ENCODE data around the gene OR2C1.

OR2C1 gene

DNA sequence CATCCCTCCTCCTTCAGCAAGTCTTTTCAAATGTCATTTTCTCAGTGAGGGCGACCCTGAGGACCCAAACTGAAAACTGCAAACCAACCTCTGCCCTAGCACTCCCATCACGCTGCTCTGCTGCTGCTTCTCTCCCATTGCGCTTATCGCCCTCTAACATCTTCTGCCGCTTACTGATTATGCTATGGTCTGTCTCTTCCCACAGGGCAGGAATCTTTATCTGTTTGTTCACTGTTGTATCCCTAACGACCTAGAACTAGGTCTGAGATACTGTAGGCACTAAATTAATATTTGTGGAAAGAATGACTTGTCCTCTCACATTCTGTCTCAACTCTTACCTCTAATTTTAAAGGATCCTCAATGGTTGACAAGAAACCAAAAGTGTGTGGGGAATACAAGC lies 32.6 kb downstream of the OR2C1 start:
- no peak overlapping the region for H3K27ac ChIP-seq
- no peak overlapping the region for H3K4me3 ChIP-seq
- TF ChIP-seq, protein P1, sequence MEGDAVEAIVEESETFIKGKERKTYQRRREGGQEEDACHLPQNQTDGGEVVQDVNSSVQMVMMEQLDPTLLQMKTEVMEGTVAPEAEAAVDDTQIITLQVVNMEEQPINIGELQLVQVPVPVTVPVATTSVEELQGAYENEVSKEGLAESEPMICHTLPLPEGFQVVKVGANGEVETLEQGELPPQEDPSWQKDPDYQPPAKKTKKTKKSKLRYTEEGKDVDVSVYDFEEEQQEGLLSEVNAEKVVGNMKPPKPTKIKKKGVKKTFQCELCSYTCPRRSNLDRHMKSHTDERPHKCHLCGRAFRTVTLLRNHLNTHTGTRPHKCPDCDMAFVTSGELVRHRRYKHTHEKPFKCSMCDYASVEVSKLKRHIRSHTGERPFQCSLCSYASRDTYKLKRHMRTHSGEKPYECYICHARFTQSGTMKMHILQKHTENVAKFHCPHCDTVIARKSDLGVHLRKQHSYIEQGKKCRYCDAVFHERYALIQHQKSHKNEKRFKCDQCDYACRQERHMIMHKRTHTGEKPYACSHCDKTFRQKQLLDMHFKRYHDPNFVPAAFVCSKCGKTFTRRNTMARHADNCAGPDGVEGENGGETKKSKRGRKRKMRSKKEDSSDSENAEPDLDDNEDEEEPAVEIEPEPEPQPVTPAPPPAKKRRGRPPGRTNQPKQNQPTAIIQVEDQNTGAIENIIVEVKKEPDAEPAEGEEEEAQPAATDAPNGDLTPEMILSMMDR (IDR thresholded peaks at IDR 0.05): no peak
- DNase-seq (ENCODE audit: low spot score): no peak

DNA sequence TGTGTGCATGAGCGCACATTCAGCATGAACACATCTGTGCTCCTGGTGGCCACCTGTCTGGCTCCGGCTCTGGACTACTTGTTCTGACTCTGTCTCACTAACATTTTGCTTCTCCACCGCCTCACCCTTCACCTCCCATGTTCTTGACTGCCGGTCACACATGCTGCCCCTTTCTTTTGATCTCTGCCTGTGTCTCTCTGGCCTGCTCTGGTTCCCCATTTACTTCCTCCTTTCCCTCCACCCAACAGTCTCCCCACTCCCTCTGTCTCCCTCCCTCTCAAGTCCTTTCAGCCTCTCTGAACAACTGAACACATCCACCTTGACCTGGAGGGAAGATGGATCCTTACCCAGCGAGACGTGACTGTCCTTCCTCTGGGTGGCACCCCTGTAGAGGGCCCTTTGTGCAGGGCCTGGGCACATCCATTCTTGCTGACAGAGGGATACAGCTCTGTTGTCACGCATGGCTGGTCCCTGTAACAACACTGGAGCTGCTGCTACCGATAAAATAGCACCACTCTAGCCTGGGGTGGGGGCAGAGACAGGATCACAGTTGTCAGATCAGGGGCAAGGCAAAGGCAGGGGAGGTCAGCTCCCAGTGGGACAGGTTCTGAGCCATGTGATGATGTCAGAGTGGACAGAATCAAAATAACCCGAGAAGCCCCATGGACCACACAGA lies 34.1 kb downstream of the OR2C1 start:
- no peak overlapping the region for H3K27ac ChIP-seq
- H3K4me3 ChIP-seq: peak overlapping the region; percentile 13
- TF ChIP-seq, protein P1 (IDR thresholded peaks at IDR 0.05): no peak
- no peak for DNase-seq (ENCODE audit: low spot score)

DNA sequence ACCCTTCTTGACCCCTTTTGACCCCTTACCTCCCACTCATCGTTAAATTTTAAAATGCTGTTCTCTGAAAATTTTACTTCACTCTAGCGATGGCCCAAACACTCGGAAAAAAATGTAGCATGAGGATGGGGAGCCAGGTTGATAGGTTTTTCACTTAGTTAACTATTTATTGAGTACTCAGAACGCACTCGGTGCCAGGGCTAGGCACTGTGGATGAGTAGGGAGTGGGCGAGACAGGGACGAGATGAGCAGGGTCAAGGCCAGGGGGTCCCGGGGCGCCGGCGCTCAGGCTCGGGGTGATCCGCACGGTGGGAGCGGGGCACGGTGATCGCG lies 44.7 kb downstream of the OR2C1 start:
- peak overlapping the region; percentile 79 to 90 for H3K27ac ChIP-seq
- H3K4me3 ChIP-seq: peak overlapping the region; percentile 92
- DNase-seq (ENCODE audit: low spot score): no peak
- TF ChIP-seq, protein P1 (IDR thresholded peaks at IDR 0.05): no peak

DNA sequence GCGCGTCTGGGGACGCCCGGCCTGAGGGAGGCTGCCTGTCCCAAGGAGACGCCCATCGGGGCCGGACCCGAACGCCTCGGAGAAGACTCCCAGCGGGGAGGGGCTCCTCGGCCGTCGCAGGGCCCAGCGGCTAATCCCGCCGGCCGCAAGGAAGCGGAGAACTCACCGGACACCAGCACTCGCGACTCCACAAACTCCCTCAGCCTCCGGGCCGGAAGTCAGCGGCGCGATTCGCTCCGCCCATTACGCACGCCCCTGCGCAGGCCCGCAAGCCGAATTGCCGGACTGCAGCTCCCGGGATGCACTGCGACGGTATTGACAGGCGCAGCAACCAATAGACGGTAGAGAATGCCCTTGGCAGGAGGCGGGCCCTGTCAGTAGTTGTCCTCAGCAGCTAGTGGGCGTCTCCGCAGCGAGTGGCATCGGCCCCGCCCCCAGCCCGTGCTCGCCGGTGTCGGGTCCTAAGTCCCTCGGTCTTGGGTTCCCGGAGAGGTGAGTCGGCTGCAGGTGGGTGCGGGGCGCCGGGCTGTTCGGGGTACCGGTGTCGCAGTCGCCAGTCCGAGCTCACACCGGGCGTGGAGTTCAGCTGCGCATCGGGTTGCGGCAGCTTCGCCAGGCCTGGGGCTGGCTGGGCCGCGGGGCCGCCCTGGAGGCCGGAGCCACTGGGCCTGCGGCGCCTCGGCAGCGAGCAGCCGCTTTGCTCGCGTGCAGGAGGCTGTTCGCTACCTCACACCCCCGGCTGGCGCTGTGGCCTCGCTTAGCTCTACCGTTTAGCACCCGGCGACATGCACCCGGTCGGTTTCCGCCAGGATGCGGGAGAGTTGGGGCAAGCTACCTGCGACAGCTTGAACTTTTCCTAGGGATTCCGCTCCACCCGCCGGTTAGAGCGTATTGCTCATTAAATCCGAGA lies 45.3 kb downstream of the OR2C1 start, which contains the start of the genes ZNF174 and ZSCAN32:
TSS of gene ZNF174 (plus strand) at position 437 of the 910 bp plus-strand sequence. CDS start 790 bp downstream, outside the sequence.
TSS of gene ZSCAN32 (minus strand) at position 226 of the 910 bp plus-strand sequence. CDS start 3,447 bp downstream, outside the sequence.
- TF ChIP-seq, protein P1 (IDR thresholded peaks at IDR 0.05): no peak
- peak; percentile 99 for DNase-seq (ENCODE audit: low spot score)
- Histone ChIP-seq H3K27ac (peak within 1 kb of the TSS; percentile 79 to 90), H3K4me3 (peak within 1 kb of the TSS; percentile 92)

DNA sequence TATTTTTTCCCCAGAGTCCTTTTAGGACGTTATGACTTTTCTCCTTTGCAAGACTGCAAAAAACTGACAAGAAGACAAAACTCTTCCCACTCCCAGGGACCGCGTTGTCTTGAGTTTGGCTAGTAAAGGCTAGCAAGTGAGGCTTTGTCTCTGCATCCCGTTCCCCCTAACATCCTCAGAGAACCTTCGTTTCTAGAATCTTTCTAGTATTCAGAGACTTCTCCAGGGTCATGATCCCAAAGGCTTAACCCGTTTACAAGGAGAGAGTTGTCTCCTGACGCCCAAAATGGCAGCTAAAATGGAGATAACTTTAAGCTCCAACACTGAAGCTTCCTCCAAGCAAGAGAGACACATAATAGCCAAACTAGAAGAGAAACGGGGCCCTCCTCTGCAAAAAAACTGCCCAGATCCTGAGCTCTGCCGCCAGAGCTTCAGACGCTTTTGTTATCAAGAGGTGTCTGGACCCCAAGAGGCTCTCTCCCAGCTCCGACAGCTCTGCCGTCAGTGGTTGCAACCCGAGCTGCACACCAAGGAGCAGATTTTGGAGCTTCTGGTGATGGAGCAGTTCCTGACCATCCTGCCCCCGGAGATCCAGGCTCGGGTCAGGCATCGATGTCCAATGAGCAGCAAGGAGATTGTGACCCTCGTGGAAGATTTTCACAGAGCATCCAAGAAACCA lies 46.2 kb downstream of the OR2C1 start:
- TF ChIP-seq, protein P1 (IDR thresholded peaks at IDR 0.05): no peak
- Histone ChIP-seq H3K27ac (peak overlapping the region; percentile 79 to 90), H3K4me3 (peak overlapping the region; percentile 92)
- no peak for DNase-seq (ENCODE audit: low spot score)

All from coronary artery (tissue), 2 donors.